ENCODE results near the gene PNLIPRP1. TPM values are rescaled to one million over a fixed set of nuclear protein-coding genes. Genes with fewer than 3 reads are reported as not detected.

The PNLIPRP1 gene
- total RNA-seq, 1 experiment from 2014 or later = not detected

GRCh38 chr10:116654816-116655215 lies 64.1 kb downstream of the PNLIPRP1 start:
- WGBS (ENCODE audit: extremely low coverage, insufficient read length, low lambda C conversion rate) = no CpG with 5 or more reads among the region's 4 CpGs
- H4K91ac ChIP-seq (ENCODE audit: insufficient read length, low read depth, low read length) = no peak overlapping the region
- Mint-ChIP-seq H3K36me3 (ENCODE audit: insufficient read depth in 1 of 3, low read depth in 3 of 3) (no peaks in the 10 kb centered on the region), H3K27me3 (ENCODE audit: low read depth) (peaks cover 2% of the 10 kb centered on the region), H3K9me3 (peaks cover 0 to 3% of the 10 kb centered on the region in 2 experiments; a peak in 2 of 5 replicates), H3K4me3 (no peak overlapping the region; a peak in 1 of 5 replicates), H3K27ac (no peak overlapping the region; a peak in 1 of 7 replicates), H3K4me1 (peaks cover 0 to 2% of the 10 kb centered on the region in 2 experiments; a peak in 2 of 4 replicates)
- no peak overlapping the region for H2BK5ac ChIP-seq (ENCODE audit: insufficient read length, low read length)
- H2AK5ac ChIP-seq (ENCODE audit: insufficient read length, low read length) = no peak overlapping the region
- H2BK12ac ChIP-seq (ENCODE audit: insufficient read length, low read depth, low read length) = no peak overlapping the region
- H4K20me1 ChIP-seq (ENCODE audit: control insufficient read depth, insufficient read depth, insufficient read length) = no peaks in the 10 kb centered on the region
- no peak overlapping the region for H3K18ac ChIP-seq (ENCODE audit: insufficient read length, low read depth, low read length)
- no peak overlapping the region for H3K27ac ChIP-seq (ENCODE audit: insufficient read length, low read depth, low read length)
- H3K4me1 ChIP-seq (ENCODE audit: insufficient read depth, low read length) = no peaks in the 10 kb centered on the region
- H4K5ac ChIP-seq (ENCODE audit: insufficient read length, low read depth, low read length) = no peak overlapping the region
- H3K27me3 ChIP-seq (ENCODE audit: insufficient read depth, low read length) = no peaks in the 10 kb centered on the region
- no peak overlapping the region for H3T11ph ChIP-seq (ENCODE audit: low read length)
- no peaks in the 10 kb centered on the region for H3K79me2 ChIP-seq (ENCODE audit: insufficient read depth, low read length)
- H3K14ac ChIP-seq (ENCODE audit: insufficient read depth, low read length) = no peak overlapping the region
- no peak overlapping the region for H2BK120ac ChIP-seq (ENCODE audit: low read depth, low read length, poor library complexity, severe bottlenecking)
- peak; percentile 63 for DNase-seq
- TF ChIP-seq, protein P1, sequence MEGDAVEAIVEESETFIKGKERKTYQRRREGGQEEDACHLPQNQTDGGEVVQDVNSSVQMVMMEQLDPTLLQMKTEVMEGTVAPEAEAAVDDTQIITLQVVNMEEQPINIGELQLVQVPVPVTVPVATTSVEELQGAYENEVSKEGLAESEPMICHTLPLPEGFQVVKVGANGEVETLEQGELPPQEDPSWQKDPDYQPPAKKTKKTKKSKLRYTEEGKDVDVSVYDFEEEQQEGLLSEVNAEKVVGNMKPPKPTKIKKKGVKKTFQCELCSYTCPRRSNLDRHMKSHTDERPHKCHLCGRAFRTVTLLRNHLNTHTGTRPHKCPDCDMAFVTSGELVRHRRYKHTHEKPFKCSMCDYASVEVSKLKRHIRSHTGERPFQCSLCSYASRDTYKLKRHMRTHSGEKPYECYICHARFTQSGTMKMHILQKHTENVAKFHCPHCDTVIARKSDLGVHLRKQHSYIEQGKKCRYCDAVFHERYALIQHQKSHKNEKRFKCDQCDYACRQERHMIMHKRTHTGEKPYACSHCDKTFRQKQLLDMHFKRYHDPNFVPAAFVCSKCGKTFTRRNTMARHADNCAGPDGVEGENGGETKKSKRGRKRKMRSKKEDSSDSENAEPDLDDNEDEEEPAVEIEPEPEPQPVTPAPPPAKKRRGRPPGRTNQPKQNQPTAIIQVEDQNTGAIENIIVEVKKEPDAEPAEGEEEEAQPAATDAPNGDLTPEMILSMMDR (conservative IDR thresholded peaks at IDR 0.05) = peak; percentile 62
- H3K56ac ChIP-seq (ENCODE audit: insufficient read length, low read depth, low read length) = no peak overlapping the region
- no peak overlapping the region for H2BK20ac ChIP-seq (ENCODE audit: low read depth, low read length, poor library complexity, severe bottlenecking)
- H2BK15ac ChIP-seq (ENCODE audit: low read depth, low read length) = no peak overlapping the region
- H3K4ac ChIP-seq (ENCODE audit: low read depth, low read length) = no peak overlapping the region
- no peak overlapping the region for H2AFZ ChIP-seq (ENCODE audit: low read length)
- H3K23me2 ChIP-seq (ENCODE audit: insufficient read length, low read depth, low read length, poor library complexity, severe bottlenecking) = no peaks in the 10 kb centered on the region
- H3K23ac ChIP-seq (ENCODE audit: insufficient read length, low read depth, low read length) = no peak overlapping the region
- H4K8ac ChIP-seq (replicated peaks; ENCODE audit: insufficient read length, low read depth, low read length) = no peak overlapping the region
- H3K79me1 ChIP-seq (ENCODE audit: insufficient read depth, low read depth, low read length, poor library complexity, severe bottlenecking) = no peaks in the 10 kb centered on the region
- H3K9ac ChIP-seq (ENCODE audit: extremely low read depth, insufficient read length, low read length) = no peak overlapping the region
- no peaks in the 10 kb centered on the region for H3K9me3 ChIP-seq (ENCODE audit: control insufficient read depth, low read depth, low read length)
- H3K4me2 ChIP-seq (ENCODE audit: insufficient read depth, insufficient read length, low read length) = no peak overlapping the region

Data from H9 (cell line).